ENCODE results near the gene APOBEC3F. TPM values are rescaled to one million over a fixed set of nuclear protein-coding genes. Genes with fewer than 3 reads are reported as not detected.

The APOBEC3F gene
- total and polyA plus RNA-seq, 12 donors = 7.0 to 22.1 (median 11.0) TPM

DNA sequence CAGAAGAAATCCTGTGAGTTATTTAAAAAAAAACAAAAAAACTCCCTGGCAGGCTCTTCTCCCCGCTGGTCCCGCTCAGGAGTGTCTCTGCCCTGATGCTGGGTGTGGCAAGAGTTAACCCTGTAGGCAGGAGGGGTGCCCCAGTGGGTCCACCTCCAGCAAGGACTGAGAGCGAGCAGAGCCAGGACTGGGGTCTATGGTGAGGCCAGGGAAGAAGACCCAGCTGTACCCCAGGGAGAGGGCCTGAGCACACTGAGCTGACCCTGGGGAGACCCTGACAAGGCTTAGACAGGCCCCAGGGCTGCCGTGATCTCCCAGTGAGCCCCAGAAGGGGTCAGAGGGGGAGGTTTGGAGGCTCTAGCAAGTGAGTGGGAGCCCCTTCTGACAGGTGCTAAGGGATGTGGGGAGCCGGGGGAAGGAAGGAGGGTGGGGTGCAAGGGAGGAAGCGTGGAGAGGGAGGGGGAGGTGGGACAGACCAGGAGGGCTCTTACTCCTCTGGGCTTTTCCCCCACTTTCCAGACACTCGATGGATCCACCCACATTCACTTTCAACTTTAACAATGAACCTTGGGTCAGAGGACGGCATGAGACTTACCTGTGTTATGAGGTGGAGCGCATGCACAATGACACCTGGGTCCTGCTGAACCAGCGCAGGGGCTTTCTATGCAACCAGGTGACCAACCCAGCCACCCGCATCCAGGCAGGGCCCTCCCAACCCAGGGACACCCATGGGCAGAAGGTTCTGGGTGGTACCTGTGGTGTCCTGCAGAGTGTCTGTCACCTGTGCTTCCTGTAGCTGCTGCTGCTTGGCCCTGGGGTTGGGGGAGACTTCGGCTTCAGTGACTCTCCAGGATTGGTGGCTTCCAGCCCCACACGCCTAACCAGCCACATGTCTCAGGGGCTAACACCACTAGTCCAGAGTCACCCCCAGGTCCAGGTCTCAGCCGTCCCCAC, 42.8 kb downstream of the APOBEC3F start:
- Histone ChIP-seq H3K27me3 (no peaks in the 10 kb centered on the region), H3K4me1 (replicated peaks in 1 of 2) (no peaks in the 10 kb centered on the region), H3K36me3 (replicated peaks in 1 of 2) (no peaks in the 10 kb centered on the region), H3K27ac (no peak overlapping the region), H3K4me3 (no peak overlapping the region), H3K9me3 (replicated peaks in 1 of 3) (no peaks in the 10 kb centered on the region)
- TF ChIP-seq POLR2A (IDR thresholded peaks at IDR 0.05) = no peak
- no peak for TF ChIP-seq CTCF (IDR thresholded peaks at IDR 0.05)
- intact Hi-C loops (cut with DNase I) = no loop called here
- WGBS, 4 donors = 88 to 95% (median 90%) methylated on average over 11 to 14 of the region's 14 CpGs
- DNase-seq = no peak

- no peak for DNase-seq
- Histone ChIP-seq H3K4me1 (replicated peaks in 1 of 2) (no peaks in the 10 kb centered on the region), H3K36me3 (replicated peaks in 1 of 2) (no peaks in the 10 kb centered on the region), H3K27ac (no peak overlapping the region), H3K9me3 (replicated peaks in 1 of 3) (no peaks in the 10 kb centered on the region), H3K4me3 (no peak overlapping the region), H3K27me3 (no peaks in the 10 kb centered on the region)
- TF ChIP-seq POLR2A (IDR thresholded peaks at IDR 0.05) (no peak), CTCF (IDR thresholded peaks at IDR 0.05) (no peak)
- WGBS, 4 donors = 93 to 98% (median 94%) methylated on average over 7 to 8 of the region's 8 CpGs
- intact Hi-C loops (cut with DNase I) = no loop called here
These were observed 44.0 kb downstream of the APOBEC3F start for GRCh38 chr22:39084666-39085065.

GRCh38 chr22:39087098-39087497, 46.4 kb downstream of the APOBEC3F start:
- TF ChIP-seq POLR2A (IDR thresholded peaks at IDR 0.05) (no peak), CTCF (IDR thresholded peaks at IDR 0.05) (no peak)
- Histone ChIP-seq H3K9me3 (replicated peaks in 1 of 3) (no peaks in the 10 kb centered on the region), H3K36me3 (replicated peaks in 1 of 2) (no peaks in the 10 kb centered on the region), H3K27ac (no peak overlapping the region), H3K4me3 (no peak overlapping the region), H3K27me3 (no peaks in the 10 kb centered on the region), H3K4me1 (replicated peaks in 1 of 2) (no peaks in the 10 kb centered on the region)
- intact Hi-C loops (cut with DNase I) = no loop called here
- WGBS, 4 donors = 83 to 97% (median 94%) methylated on average over 5 to 6 of the region's 6 CpGs
- no peak for DNase-seq

DNA sequence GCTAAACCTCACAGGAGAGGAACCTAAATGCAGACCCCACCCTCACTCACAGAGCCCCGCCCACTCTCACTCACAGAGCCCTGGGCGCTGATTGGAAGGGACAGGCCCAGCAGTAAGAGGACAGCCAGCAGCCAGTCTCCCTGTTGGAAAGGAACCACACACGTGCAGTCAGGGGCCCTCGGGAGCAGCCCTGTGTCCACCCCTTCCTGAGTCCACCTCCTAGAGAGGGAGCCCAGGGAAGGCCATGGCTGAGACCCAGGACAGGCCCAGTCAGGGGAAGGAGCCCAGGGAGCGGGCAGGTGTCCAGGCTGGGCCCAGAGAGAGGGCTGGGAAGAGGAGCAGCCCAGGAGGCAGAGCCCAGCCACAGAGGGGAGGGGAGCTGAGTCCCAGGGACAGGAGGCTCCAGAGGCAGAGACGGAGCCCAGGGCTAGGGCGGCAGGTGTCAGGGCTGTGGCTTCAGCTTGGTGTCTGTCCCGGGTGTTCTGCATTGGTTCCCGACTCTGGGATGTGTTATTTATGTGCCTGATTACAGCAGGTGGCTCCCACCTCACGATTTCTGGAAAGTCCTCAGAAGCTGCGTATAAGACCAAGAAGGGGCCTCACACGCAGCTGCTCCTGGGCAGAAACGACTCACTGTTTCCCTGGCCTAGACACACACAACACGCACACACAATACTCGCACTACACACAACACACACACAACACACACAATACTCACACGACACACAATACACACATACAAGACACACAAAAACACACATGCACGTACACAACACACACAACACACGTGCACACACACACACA, 47.4 kb downstream of the APOBEC3F start:
- no peaks in the 10 kb centered on the region for H3K27me3 ChIP-seq
- H3K9me3 ChIP-seq (replicated peaks in 1 of 3) = no peaks in the 10 kb centered on the region
- 50 to 64% (median 54%) methylated on average over 12 to 18 of the region's 18 CpGs for WGBS, 4 donors
- no peaks in the 10 kb centered on the region for H3K36me3 ChIP-seq (replicated peaks in 1 of 2)
- intact Hi-C loops (cut with DNase I) = no loop called here
- H3K4me3 ChIP-seq = no peak overlapping the region
- H3K4me1 ChIP-seq (replicated peaks in 1 of 2) = no peaks in the 10 kb centered on the region
- DNase-seq = peak in 6 of 7 donors; percentile 46 to 66 (median 54)
- peak overlapping the region in 1 of 5 donors; percentile 10 for H3K27ac ChIP-seq
- no peak for TF ChIP-seq POLR2A (IDR thresholded peaks at IDR 0.05)
- TF ChIP-seq CTCF (IDR thresholded peaks at IDR 0.05) = no peak

Measured in adrenal gland (tissue), 12 donors.